ENCODE measurements around the gene ZMYND10. TPM values are rescaled to one million over a fixed set of nuclear protein-coding genes. Genes with fewer than 3 reads are reported as not detected.

The ZMYND10 gene
- total and polyA plus RNA-seq, 2 experiments from 2014 or later: 0.29 to 0.31 TPM

- TF ChIP-seq ETS1 (IDR thresholded peaks at IDR 0.05): no peak
- TF ChIP-seq EZH2 (IDR thresholded peaks at IDR 0.05; ENCODE audit: low read depth, unreplicated experiment): no peak
- TF ChIP-seq, protein P1, sequence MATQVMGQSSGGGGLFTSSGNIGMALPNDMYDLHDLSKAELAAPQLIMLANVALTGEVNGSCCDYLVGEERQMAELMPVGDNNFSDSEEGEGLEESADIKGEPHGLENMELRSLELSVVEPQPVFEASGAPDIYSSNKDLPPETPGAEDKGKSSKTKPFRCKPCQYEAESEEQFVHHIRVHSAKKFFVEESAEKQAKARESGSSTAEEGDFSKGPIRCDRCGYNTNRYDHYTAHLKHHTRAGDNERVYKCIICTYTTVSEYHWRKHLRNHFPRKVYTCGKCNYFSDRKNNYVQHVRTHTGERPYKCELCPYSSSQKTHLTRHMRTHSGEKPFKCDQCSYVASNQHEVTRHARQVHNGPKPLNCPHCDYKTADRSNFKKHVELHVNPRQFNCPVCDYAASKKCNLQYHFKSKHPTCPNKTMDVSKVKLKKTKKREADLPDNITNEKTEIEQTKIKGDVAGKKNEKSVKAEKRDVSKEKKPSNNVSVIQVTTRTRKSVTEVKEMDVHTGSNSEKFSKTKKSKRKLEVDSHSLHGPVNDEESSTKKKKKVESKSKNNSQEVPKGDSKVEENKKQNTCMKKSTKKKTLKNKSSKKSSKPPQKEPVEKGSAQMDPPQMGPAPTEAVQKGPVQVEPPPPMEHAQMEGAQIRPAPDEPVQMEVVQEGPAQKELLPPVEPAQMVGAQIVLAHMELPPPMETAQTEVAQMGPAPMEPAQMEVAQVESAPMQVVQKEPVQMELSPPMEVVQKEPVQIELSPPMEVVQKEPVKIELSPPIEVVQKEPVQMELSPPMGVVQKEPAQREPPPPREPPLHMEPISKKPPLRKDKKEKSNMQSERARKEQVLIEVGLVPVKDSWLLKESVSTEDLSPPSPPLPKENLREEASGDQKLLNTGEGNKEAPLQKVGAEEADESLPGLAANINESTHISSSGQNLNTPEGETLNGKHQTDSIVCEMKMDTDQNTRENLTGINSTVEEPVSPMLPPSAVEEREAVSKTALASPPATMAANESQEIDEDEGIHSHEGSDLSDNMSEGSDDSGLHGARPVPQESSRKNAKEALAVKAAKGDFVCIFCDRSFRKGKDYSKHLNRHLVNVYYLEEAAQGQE (IDR thresholded peaks at IDR 0.05; ENCODE audit: unreplicated experiment): no peak
- no peak for TF ChIP-seq JUNB (IDR thresholded peaks at IDR 0.05; ENCODE audit: unreplicated experiment)
- TF ChIP-seq CTCF (conservative IDR thresholded peaks at IDR 0.05; ENCODE audit: low read depth in 2 of 2): no peak
- TF ChIP-seq STAT1 (IDR thresholded peaks at IDR 0.05; ENCODE audit: unreplicated experiment): no peak
These were observed 40.2 kb upstream of the ZMYND10 start (continued) for GRCh38 chr3:50385754-50386153.

- H3F3A ChIP-seq (replicated peaks; ENCODE audit: low read depth): no peaks in the 10 kb centered on the region
- no peaks in the 10 kb centered on the region for H3K9me2 ChIP-seq (ENCODE audit: insufficient read depth)
- no peaks in the 10 kb centered on the region for H3K4me1 ChIP-seq (ENCODE audit: insufficient read depth)
- no peaks in the 10 kb centered on the region for H3K79me2 ChIP-seq (replicated peaks; ENCODE audit: insufficient read depth)
- no peaks in the 10 kb centered on the region; the same call in 2 of the 3 replicates for H3K9me3 Mint-ChIP-seq
- no peak overlapping the region for H3K4me2 ChIP-seq
- H4K20me1 ChIP-seq (replicated peaks; ENCODE audit: insufficient read depth): no peaks in the 10 kb centered on the region
- H3K4me1 Mint-ChIP-seq: peaks cover 2% of the 10 kb centered on the region; the same call in 2 of the 3 replicates
- H3K36me3 ChIP-seq (ENCODE audit: insufficient read depth): no peaks in the 10 kb centered on the region
- DNase-seq (ENCODE audit: low spot score) (no peak), ATAC-seq (no peak)
- no peak overlapping the region for H3K27ac ChIP-seq (ENCODE audit: low read depth)
- H3K4me3 Mint-ChIP-seq: no peak overlapping the region
- H3K27me3 Mint-ChIP-seq (ENCODE audit: insufficient read depth, low read depth, poor library complexity): peaks cover 12% of the 10 kb centered on the region
- no peak overlapping the region for H3K4me3 ChIP-seq
- no peak overlapping the region for H2AFZ ChIP-seq
- H3K27ac Mint-ChIP-seq: no peak overlapping the region
- H3K27me3 ChIP-seq (ENCODE audit: insufficient read depth): no peaks in the 10 kb centered on the region
- no peaks in the 10 kb centered on the region for H3K36me3 Mint-ChIP-seq (ENCODE audit: low read depth)
- TF ChIP-seq EZH2 (IDR thresholded peaks at IDR 0.05; ENCODE audit: low read depth, unreplicated experiment) (no peak), ZNF331 (CRISPR knock-in tag; IDR thresholded peaks at IDR 0.05; ENCODE audit: low read depth) (no peak), ZNF462 (CRISPR knock-in tag; IDR thresholded peaks at IDR 0.05) (no peak), NANOG (IDR thresholded peaks at IDR 0.05; ENCODE audit: borderline replicate concordance) (no peak), EZH2phosphoT487 (IDR thresholded peaks at IDR 0.05; ENCODE audit: unreplicated experiment) (no peak)
These were observed 38.2 kb upstream of the ZMYND10 start for GRCh38 chr3:50383750-50384149.

Measured in GM23338 (cell line).